Osteoblast (primary cell): Measurements from ENCODE around the gene TMTC1. TPM values are rescaled to one million over a fixed set of nuclear protein-coding genes. Genes with fewer than 3 reads are reported as not detected.

Experiments used
- DNase-seq: peaks from one replicate; pipeline ENCODE4 v3.0.0; 2011; ENCODE audit warnings: low spot score, mixed read lengths; ENCODE audit not compliant: insufficient read length; ENCODE audit errors: missing footprints
- H2AFZ ChIP-seq: 2 replicates; pipeline ENCODE4 v1.6.0; 2011; ENCODE audit warnings: mild to moderate bottlenecking, low read length
- H3K27ac ChIP-seq: 2 replicates; pipeline ENCODE4 v1.5.1; 2011; ENCODE audit warnings: mild to moderate bottlenecking, low read depth, low read length, moderate library complexity
- H3K27me3 ChIP-seq: 2 replicates; pipeline ENCODE4 v1.6.0; 2012; ENCODE audit warnings: mild to moderate bottlenecking, control low read depth, inconsistent platforms, low read length, moderate library complexity; ENCODE audit not compliant: insufficient read depth
- H3K36me3 ChIP-seq: 2 replicates; pipeline ENCODE4 v1.5.1; 2011; ENCODE audit warnings: mild to moderate bottlenecking, low read length, control low read depth, moderate library complexity; ENCODE audit not compliant: insufficient read depth
- H3K4me1 ChIP-seq: 2 replicates; pipeline ENCODE4 v1.5.1; 2011; ENCODE audit warnings: mild to moderate bottlenecking, low read length, control low read depth, moderate library complexity; ENCODE audit not compliant: insufficient read depth
- H3K4me2 ChIP-seq: 2 replicates; pipeline ENCODE4 v1.6.0; 2011; ENCODE audit warnings: mild to moderate bottlenecking, low read length; ENCODE audit not compliant: insufficient read depth
- H3K4me3 ChIP-seq: fragments of 200-600 bp; sonication (generic); 3 replicates; pipeline ENCODE4 v1.5.1; 2012; ENCODE audit warnings: mild to moderate bottlenecking, low read length, inconsistent platforms; ENCODE audit not compliant: insufficient read depth
- H3K79me2 ChIP-seq: 2 replicates; pipeline ENCODE4 v1.6.0; 2012; ENCODE audit warnings: mild to moderate bottlenecking, low read length, control low read depth, inconsistent platforms; ENCODE audit not compliant: insufficient read depth
- H3K9me3 ChIP-seq: 2 replicates; pipeline ENCODE4 v1.5.1; 2011; ENCODE audit warnings: low read depth, low read length, control low read depth
- H4K20me1 ChIP-seq: 2 replicates; pipeline ENCODE4 v1.6.0; 2012; ENCODE audit warnings: mild to moderate bottlenecking, low read length, control low read depth; ENCODE audit not compliant: insufficient read depth
- CTCF ChIP-seq: IDR thresholded peaks from 2 replicates; pipeline ENCODE4 v1.5.1; 2011; ENCODE audit warnings: mild to moderate bottlenecking, low read depth, low read length, moderate library complexity; ENCODE audit errors: extremely low read depth
- total RNA-seq: library from RNA; depleted of rRNA; stranded (reverse); fragments of >200 nt; gene quantifications from 2 replicates; pipeline ENCODE4 v1.2.3, GENCODE V29; 2012

TMTC1 gene
- total RNA-seq, 1 donor, result 50.3 TPM

DNA sequence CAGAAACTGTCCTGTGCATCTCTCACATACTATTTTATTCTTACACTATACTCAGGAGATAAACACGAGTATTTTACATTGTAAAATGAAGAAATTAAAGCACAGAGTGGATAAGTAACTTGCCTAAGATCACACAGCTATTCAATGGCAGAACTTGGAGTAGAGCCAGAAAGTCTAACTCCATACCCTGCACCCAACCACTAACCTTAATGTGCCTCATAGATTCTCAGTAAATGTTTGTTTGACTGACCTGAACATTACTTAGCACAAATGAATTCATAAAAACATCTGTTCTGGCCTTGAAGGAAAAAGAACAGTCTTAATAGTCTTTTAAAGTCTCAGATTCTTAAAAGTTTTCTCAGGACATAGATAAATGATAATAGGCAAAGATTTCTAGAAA lies 202.8 kb downstream of the TMTC1 start:
- Histone ChIP-seq H3K79me2 (no peaks in the 10 kb centered on the region), H3K4me3 (no peak overlapping the region), H4K20me1 (no peaks in the 10 kb centered on the region), H3K4me1 (peaks cover 26% of the 10 kb centered on the region), H3K27ac (peak overlapping the region; percentile 78), H2AFZ (no peak overlapping the region), H3K27me3 (no peaks in the 10 kb centered on the region), H3K4me2 (peak overlapping the region; percentile 67), H3K9me3 (no peaks in the 10 kb centered on the region), H3K36me3 (no peaks in the 10 kb centered on the region)
- TF ChIP-seq CTCF, result no peak
- DNase-seq, result no peak

GRCh38 chr12:29578731-29579130 lies 205.0 kb downstream of the TMTC1 start:
- H2AFZ ChIP-seq, result no peak overlapping the region
- H3K4me3 ChIP-seq, result no peak overlapping the region
- no peaks in the 10 kb centered on the region for H3K27me3 ChIP-seq
- no peaks in the 10 kb centered on the region for H3K9me3 ChIP-seq
- no peak for DNase-seq
- H3K79me2 ChIP-seq, result no peaks in the 10 kb centered on the region
- H4K20me1 ChIP-seq, result no peaks in the 10 kb centered on the region
- no peaks in the 10 kb centered on the region for H3K36me3 ChIP-seq
- H3K4me1 ChIP-seq, result peaks cover 26% of the 10 kb centered on the region
- no peak overlapping the region for H3K4me2 ChIP-seq
- TF ChIP-seq CTCF, result no peak
- H3K27ac ChIP-seq, result no peak overlapping the region

DNA sequence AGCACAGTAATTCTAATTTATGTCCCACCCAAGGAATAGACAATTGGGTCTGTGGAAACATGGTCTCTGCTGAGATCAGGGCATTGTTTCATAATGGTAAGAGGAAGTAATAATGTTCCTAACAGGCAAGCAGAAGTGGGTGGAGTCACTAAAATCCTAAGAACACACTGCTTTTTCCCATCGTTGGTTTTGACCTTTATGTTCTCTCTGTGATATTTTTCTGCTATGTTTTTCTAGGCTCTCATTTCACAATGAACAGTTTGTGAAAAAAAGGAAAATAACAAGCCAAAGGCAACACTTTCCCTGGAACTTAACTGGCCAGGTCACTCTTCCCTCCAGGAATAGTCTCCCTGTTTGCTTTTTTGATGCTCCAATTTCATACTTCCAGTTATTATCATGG lies 205.7 kb downstream of the TMTC1 start:
- Histone ChIP-seq H3K9me3 (no peaks in the 10 kb centered on the region), H4K20me1 (no peaks in the 10 kb centered on the region), H3K4me1 (peaks cover 23% of the 10 kb centered on the region), H3K79me2 (no peaks in the 10 kb centered on the region), H3K4me3 (no peak overlapping the region), H3K36me3 (no peaks in the 10 kb centered on the region), H3K27ac (no peak overlapping the region), H3K4me2 (no peak overlapping the region), H3K27me3 (no peaks in the 10 kb centered on the region), H2AFZ (no peak overlapping the region)
- DNase-seq, result no peak
- TF ChIP-seq CTCF, result no peak

GRCh38 chr12:29574500-29574899 lies 209.2 kb downstream of the TMTC1 start:
- Histone ChIP-seq H3K79me2 (no peaks in the 10 kb centered on the region), H3K36me3 (no peaks in the 10 kb centered on the region)

More at GRCh38 chr12:29574500-29574899, 209.2 kb downstream of the TMTC1 start:
- Histone ChIP-seq H4K20me1 (no peaks in the 10 kb centered on the region), H3K4me2 (no peak overlapping the region), H3K27ac (no peak overlapping the region), H3K4me1 (peaks cover 4% of the 10 kb centered on the region), H3K27me3 (no peaks in the 10 kb centered on the region), H3K9me3 (no peaks in the 10 kb centered on the region), H3K4me3 (no peak overlapping the region), H2AFZ (no peak overlapping the region)
- DNase-seq, result no peak
- TF ChIP-seq CTCF, result no peak
